Neural cell (in vitro differentiated cells): ENCODE results near the gene ZNF536. TPM values are rescaled to one million over a fixed set of nuclear protein-coding genes. Genes with fewer than 3 reads are reported as not detected.
A peak's percentile ranks its signal among the peaks of the same experiment; 100 is the strongest.

Source experiments
- H2AFZ ChIP-seq: fragments of 200-600, 300-800 bp; sonication (generic), shearing (Covaris generic); 2 replicates; pipeline ENCODE4 v1.6.0; 2014; ENCODE audit warnings: low read depth, mild to moderate bottlenecking, antibody characterized with exemption, low read length, moderate library complexity
- H3F3A ChIP-seq: fragments of 200-600 bp; shearing (Covaris generic); 2 replicates; pipeline ENCODE4 v1.6.1; 2016; ENCODE audit warnings: mild to moderate bottlenecking, moderate library complexity, mixed read lengths, antibody characterized with exemption, low read length; ENCODE audit not compliant: insufficient read depth, poor library complexity, severe bottlenecking
- H3K27ac ChIP-seq: fragments of 200-600, 300-800 bp; sonication (generic), shearing (Covaris generic); 2 replicates; pipeline ENCODE4 v1.5.1; 2014; ENCODE audit warnings: mild to moderate bottlenecking, low read length, moderate library complexity
- H3K27me3 ChIP-seq: fragments of 300-800, 200-600 bp; sonication (generic), shearing (Covaris generic); 2 replicates; pipeline ENCODE4 v1.6.0; 2014; ENCODE audit warnings: mild to moderate bottlenecking, low read depth, low read length, moderate library complexity; ENCODE audit not compliant: insufficient read depth
- H3K36me3 ChIP-seq: fragments of 300-800, 200-600 bp; sonication (generic), shearing (Covaris generic); 2 replicates; pipeline ENCODE4 v1.5.1; 2014; ENCODE audit warnings: mild to moderate bottlenecking, antibody characterized with exemption, low read length, moderate library complexity; ENCODE audit not compliant: insufficient read depth
- H3K4me2 ChIP-seq: fragments of 300-800, 200-600 bp; sonication (generic), shearing (Covaris generic); 2 replicates; pipeline ENCODE4 v1.6.0; 2014; ENCODE audit warnings: mild to moderate bottlenecking, low read length
- H3K4me3 ChIP-seq: fragments of 300-800, 200-600 bp; sonication (generic), shearing (Covaris generic); 2 replicates; pipeline ENCODE4 v1.5.1; 2014; ENCODE audit warnings: mild to moderate bottlenecking, low read length, moderate library complexity
- H3K79me2 ChIP-seq: fragments of 200-600 bp; shearing (Covaris generic); replicated peaks from 2 replicates; pipeline ENCODE4 v1.6.0; 2014; ENCODE audit warnings: mild to moderate bottlenecking, low read length, moderate library complexity; ENCODE audit not compliant: insufficient read depth
- H3K9ac ChIP-seq: fragments of 300-800, 200-600 bp; sonication (generic), shearing (Covaris generic); 2 replicates; pipeline ENCODE4 v1.6.1; 2016; ENCODE audit warnings: mild to moderate bottlenecking, low read length, mixed read lengths
- H3K9me2 ChIP-seq: fragments of 200-600 bp; shearing (Covaris generic); 2 replicates; pipeline ENCODE4 v1.6.1; 2016; ENCODE audit warnings: mild to moderate bottlenecking, low read length, mixed read lengths; ENCODE audit not compliant: insufficient read depth
- H3K9me3 ChIP-seq: fragments of 200-600, 300-800 bp; sonication (generic), shearing (Covaris generic); 2 replicates; pipeline ENCODE4 v1.6.1; 2016; ENCODE audit warnings: mild to moderate bottlenecking, mixed run types, low read length, moderate library complexity, mixed read lengths
- H4K20me1 ChIP-seq: fragments of 200-600 bp; shearing (Covaris generic); 2 replicates; pipeline ENCODE4 v1.6.1; 2016; ENCODE audit warnings: mild to moderate bottlenecking, mixed run types; ENCODE audit not compliant: insufficient read depth
- EP300 ChIP-seq: fragments of 450-650 bp; conservative IDR thresholded peaks from 2 replicates; pipeline ENCODE4 v1.6.1; 2014; ENCODE audit warnings: antibody characterized with exemption, mild to moderate bottlenecking, moderate library complexity; ENCODE audit not compliant: poor library complexity, severe bottlenecking
- EZH2 ChIP-seq: fragments of 200-600, 300-800 bp; shearing (Covaris generic), sonication (generic); IDR thresholded peaks from 2 replicates; pipeline ENCODE4 v1.6.1; 2014; ENCODE audit warnings: antibody characterized with exemption, low read length, borderline replicate concordance, mild to moderate bottlenecking; ENCODE audit not compliant: insufficient read depth, poor library complexity, severe bottlenecking
- MXI1 ChIP-seq: fragments of 450-650 bp; conservative IDR thresholded peaks from 2 replicates; pipeline ENCODE4 v1.6.1; 2014; ENCODE audit warnings: antibody characterized with exemption, mild to moderate bottlenecking; ENCODE audit not compliant: poor library complexity, severe bottlenecking
- POLR2AphosphoS5 ChIP-seq: IDR thresholded peaks from 2 replicates; pipeline ENCODE4 v1.6.1; 2012
- RAD21 ChIP-seq: fragments of 450-650 bp; conservative IDR thresholded peaks from 2 replicates; pipeline ENCODE4 v1.6.1; 2014; ENCODE audit warnings: antibody characterized with exemption, mild to moderate bottlenecking, moderate library complexity
- SMC3 ChIP-seq: fragments of 450-650 bp; conservative IDR thresholded peaks from 2 replicates; pipeline ENCODE4 v1.6.1; 2014; ENCODE audit warnings: antibody characterized with exemption, mild to moderate bottlenecking, moderate library complexity; ENCODE audit not compliant: poor library complexity
- TAF1 ChIP-seq: IDR thresholded peaks from 2 replicates; pipeline ENCODE4 v1.6.1; 2012; ENCODE audit warnings: low read depth
- polyA plus RNA-seq: library from polyadenylated mRNA; depleted of rRNA; stranded (reverse); fragments of >200 nt; gene quantifications from 2 replicates; pipeline ENCODE4 v1.2.3, GENCODE V29; 2014
- TF ChIP-seq, protein P1 (sequence below): IDR thresholded peaks from 2 replicates; pipeline ENCODE4 v1.6.1; 2012; ENCODE audit warnings: borderline replicate concordance
- TF ChIP-seq, protein P2 (sequence below): fragments of 450-650 bp; IDR thresholded peaks from 2 replicates; pipeline ENCODE4 v1.5.1; 2014; ENCODE audit warnings: antibody characterized with exemption, mild to moderate bottlenecking, moderate library complexity; ENCODE audit not compliant: poor library complexity, severe bottlenecking

The ZNF536 gene
- polyA plus RNA-seq, 1 donor from 2014 or later = 13.9 TPM

- Histone ChIP-seq H3K27ac (no peak overlapping the region), H3K4me3 (no peak overlapping the region), H3K36me3 (no peaks in the 10 kb centered on the region), H3F3A (no peaks in the 10 kb centered on the region), H3K9ac (no peak overlapping the region), H3K27me3 (no peaks in the 10 kb centered on the region), H3K4me2 (no peak overlapping the region), H3K79me2 (no peaks in the 10 kb centered on the region), H3K9me3 (no peaks in the 10 kb centered on the region), H4K20me1 (no peaks in the 10 kb centered on the region), H3K9me2 (no peaks in the 10 kb centered on the region), H2AFZ (no peak overlapping the region)
- no peak for TF ChIP-seq SMC3
- TF ChIP-seq TAF1 = no peak
- TF ChIP-seq, protein P1, sequence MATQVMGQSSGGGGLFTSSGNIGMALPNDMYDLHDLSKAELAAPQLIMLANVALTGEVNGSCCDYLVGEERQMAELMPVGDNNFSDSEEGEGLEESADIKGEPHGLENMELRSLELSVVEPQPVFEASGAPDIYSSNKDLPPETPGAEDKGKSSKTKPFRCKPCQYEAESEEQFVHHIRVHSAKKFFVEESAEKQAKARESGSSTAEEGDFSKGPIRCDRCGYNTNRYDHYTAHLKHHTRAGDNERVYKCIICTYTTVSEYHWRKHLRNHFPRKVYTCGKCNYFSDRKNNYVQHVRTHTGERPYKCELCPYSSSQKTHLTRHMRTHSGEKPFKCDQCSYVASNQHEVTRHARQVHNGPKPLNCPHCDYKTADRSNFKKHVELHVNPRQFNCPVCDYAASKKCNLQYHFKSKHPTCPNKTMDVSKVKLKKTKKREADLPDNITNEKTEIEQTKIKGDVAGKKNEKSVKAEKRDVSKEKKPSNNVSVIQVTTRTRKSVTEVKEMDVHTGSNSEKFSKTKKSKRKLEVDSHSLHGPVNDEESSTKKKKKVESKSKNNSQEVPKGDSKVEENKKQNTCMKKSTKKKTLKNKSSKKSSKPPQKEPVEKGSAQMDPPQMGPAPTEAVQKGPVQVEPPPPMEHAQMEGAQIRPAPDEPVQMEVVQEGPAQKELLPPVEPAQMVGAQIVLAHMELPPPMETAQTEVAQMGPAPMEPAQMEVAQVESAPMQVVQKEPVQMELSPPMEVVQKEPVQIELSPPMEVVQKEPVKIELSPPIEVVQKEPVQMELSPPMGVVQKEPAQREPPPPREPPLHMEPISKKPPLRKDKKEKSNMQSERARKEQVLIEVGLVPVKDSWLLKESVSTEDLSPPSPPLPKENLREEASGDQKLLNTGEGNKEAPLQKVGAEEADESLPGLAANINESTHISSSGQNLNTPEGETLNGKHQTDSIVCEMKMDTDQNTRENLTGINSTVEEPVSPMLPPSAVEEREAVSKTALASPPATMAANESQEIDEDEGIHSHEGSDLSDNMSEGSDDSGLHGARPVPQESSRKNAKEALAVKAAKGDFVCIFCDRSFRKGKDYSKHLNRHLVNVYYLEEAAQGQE = no peak
- TF ChIP-seq, protein P2, sequence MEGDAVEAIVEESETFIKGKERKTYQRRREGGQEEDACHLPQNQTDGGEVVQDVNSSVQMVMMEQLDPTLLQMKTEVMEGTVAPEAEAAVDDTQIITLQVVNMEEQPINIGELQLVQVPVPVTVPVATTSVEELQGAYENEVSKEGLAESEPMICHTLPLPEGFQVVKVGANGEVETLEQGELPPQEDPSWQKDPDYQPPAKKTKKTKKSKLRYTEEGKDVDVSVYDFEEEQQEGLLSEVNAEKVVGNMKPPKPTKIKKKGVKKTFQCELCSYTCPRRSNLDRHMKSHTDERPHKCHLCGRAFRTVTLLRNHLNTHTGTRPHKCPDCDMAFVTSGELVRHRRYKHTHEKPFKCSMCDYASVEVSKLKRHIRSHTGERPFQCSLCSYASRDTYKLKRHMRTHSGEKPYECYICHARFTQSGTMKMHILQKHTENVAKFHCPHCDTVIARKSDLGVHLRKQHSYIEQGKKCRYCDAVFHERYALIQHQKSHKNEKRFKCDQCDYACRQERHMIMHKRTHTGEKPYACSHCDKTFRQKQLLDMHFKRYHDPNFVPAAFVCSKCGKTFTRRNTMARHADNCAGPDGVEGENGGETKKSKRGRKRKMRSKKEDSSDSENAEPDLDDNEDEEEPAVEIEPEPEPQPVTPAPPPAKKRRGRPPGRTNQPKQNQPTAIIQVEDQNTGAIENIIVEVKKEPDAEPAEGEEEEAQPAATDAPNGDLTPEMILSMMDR = no peak
- no peak for TF ChIP-seq MXI1
- no peak for TF ChIP-seq POLR2AphosphoS5
- no peak for TF ChIP-seq EZH2
- TF ChIP-seq RAD21 = no peak
- TF ChIP-seq EP300 = no peak
Measured at GRCh38 chr19:30567536-30568232, 195.5 kb downstream of the ZNF536 start.

- no peaks in the 10 kb centered on the region for H3K27me3 ChIP-seq
- H3K4me3 ChIP-seq = no peak overlapping the region
- no peak overlapping the region for H2AFZ ChIP-seq
- H3K79me2 ChIP-seq = no peaks in the 10 kb centered on the region
- H3F3A ChIP-seq = no peaks in the 10 kb centered on the region
- no peaks in the 10 kb centered on the region for H3K36me3 ChIP-seq
- H3K9me2 ChIP-seq = no peaks in the 10 kb centered on the region
- no peak overlapping the region for H3K4me2 ChIP-seq
- no peak overlapping the region for H3K9ac ChIP-seq
- no peaks in the 10 kb centered on the region for H3K9me3 ChIP-seq
- no peak for TF ChIP-seq TAF1
- TF ChIP-seq POLR2AphosphoS5 = peak; percentile 20
- H3K27ac ChIP-seq = no peak overlapping the region
- no peaks in the 10 kb centered on the region for H4K20me1 ChIP-seq
Measured at GRCh38 chr19:30570194-30570593, 198.0 kb downstream of the ZNF536 start.
